SU-DHL-6 (cell line): ENCODE results near the gene PALMD.

ENCODE experiments used
- CTCF ChIP-seq: fragments of 200-600 bp; sonication (generic); IDR thresholded peaks from one replicate; pipeline ENCODE4 v1.5.1; 2017; ENCODE audit warnings: antibody characterized with exemption, mild to moderate bottlenecking, low read length, moderate library complexity; ENCODE audit not compliant: insufficient read depth, poor library complexity, severe bottlenecking
- EZH2phosphoT487 ChIP-seq: fragments of 200-600 bp; sonication (generic), shearing (Covaris generic); conservative IDR thresholded peaks from 2 replicates; pipeline ENCODE4 v1.6.1; 2018; ENCODE audit warnings: mild to moderate bottlenecking, antibody characterized with exemption, low read length, moderate library complexity, mixed read lengths

- TF ChIP-seq CTCF, result no peak
- no peak for TF ChIP-seq EZH2phosphoT487
Measured at GRCh38 chr1:99738858-99739465, 93.0 kb downstream of the PALMD start.
